ENCODE data around the gene COBLL1.

DNA sequence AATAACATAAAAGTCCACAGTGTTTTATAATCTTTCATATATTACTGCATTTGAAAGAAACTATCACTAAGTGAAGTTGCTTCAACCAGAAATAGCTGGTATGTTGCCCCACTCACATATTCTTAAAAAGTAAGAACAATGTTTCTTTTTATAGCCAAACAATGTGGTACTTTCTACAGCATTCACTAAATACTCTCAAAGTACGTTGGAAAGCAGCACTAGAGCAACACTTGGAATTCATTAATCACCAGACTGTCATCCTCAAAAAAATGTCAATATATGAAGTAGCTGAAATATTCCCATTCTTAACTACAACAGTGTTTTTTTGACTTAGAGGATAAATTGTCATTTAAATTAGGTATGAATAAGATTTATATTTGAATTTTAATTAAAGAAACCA is 32.8 kb downstream of the COBLL1 start:
- no peak for TF ChIP-seq POLR2A (IDR thresholded peaks at IDR 0.05)
- TF ChIP-seq, protein P1, sequence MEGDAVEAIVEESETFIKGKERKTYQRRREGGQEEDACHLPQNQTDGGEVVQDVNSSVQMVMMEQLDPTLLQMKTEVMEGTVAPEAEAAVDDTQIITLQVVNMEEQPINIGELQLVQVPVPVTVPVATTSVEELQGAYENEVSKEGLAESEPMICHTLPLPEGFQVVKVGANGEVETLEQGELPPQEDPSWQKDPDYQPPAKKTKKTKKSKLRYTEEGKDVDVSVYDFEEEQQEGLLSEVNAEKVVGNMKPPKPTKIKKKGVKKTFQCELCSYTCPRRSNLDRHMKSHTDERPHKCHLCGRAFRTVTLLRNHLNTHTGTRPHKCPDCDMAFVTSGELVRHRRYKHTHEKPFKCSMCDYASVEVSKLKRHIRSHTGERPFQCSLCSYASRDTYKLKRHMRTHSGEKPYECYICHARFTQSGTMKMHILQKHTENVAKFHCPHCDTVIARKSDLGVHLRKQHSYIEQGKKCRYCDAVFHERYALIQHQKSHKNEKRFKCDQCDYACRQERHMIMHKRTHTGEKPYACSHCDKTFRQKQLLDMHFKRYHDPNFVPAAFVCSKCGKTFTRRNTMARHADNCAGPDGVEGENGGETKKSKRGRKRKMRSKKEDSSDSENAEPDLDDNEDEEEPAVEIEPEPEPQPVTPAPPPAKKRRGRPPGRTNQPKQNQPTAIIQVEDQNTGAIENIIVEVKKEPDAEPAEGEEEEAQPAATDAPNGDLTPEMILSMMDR (IDR thresholded peaks at IDR 0.05) = no peak
